ENCODE data around the gene SPTBN2. TPM values are rescaled to one million over a fixed set of nuclear protein-coding genes. Genes with fewer than 3 reads are reported as not detected.

SPTBN2 gene
- 10 to 100 TPM; 34.6 to 69.9 TPM for total RNA-seq
- 10 to 100 TPM; 78.4 to 88.2 TPM for polyA plus RNA-seq (ENCODE audit: insufficient read length in 2 of 2)
- long read RNA-seq, donor 1, result 0 reads
- long read RNA-seq, donor 2, result 0 reads
- long read RNA-seq, donor 3, partial matches to known transcripts, result 0 of 1 reads
- long read RNA-seq, donor 3, other reads (novel, unspliced or antisense), result 0 of 1 reads
- long read RNA-seq, donor 4, partial matches to known transcripts, result 28 of 41 reads
- long read RNA-seq, donor 4, other reads (novel, unspliced or antisense), result 13 of 41 reads

DNA sequence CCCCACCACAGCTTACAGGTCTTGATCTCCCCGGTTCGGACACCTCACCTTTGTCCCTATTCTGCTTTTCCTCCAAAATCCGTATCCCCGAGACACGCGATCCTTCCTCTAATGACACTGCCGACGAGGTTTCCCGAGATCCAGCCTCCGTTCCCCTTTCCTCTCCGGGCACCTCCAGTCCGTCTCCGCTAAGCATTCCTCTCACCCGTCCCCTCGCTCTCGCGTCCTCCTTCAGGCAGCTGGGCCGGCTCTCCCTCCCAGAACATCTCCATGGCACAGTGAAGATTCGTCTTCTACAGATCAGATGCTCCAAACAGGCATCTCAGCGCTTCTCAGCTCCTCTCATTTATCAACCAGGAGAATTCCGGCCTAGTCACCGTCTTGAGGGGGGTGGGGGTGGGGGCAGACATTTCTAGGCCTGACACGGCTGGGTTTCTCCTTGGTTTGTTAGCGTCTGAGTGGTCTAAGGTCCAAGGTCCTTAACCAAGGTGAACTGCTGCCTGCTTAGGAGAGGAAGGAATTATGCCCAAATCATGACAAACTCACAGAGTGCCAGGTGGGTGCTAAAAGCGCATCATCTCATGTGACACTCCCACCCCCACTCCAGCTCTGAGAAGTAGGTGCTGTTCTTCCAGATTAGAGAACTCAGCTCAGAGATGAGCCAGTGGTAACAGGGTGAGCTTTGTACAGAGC, at the start of gene SPTBN2:
Gene SPTBN2, minus strand, starts transcription at position 524 of the 693 bp plus-strand sequence. CDS start 7,976 bp downstream, outside the sequence.
- peak within 1 kb of the TSS; percentile 35 for H3K4me3 ChIP-seq (ENCODE audit: low read depth, low read length)
- H3K36me3 ChIP-seq (ENCODE audit: control insufficient read depth, insufficient read depth, low read length), result no peaks in the 10 kb centered on the region
- no peaks in the 10 kb centered on the region for H3K9me3 ChIP-seq (ENCODE audit: control insufficient read depth, insufficient read depth, low read length)
- H3K27me3 ChIP-seq (ENCODE audit: control insufficient read depth, insufficient read depth, low read length), result peaks cover 11% of the 10 kb centered on the region
- peak in 3 of 6 donors; percentile 28 to 84 (median 73) for DNase-seq (ENCODE audit: low read depth in 4 of 6, low spot score in 6 of 6)
- WGBS (ENCODE audit: insufficient coverage), result 1% methylated on average over 20 of the region's 25 CpGs
- H3K4me1 ChIP-seq (ENCODE audit: control insufficient read depth, insufficient read depth, low read length), result peaks cover 18% of the 10 kb centered on the region
- no peak within 1 kb of the TSS for H3K27ac ChIP-seq (ENCODE audit: low read depth, low read length)

DNA sequence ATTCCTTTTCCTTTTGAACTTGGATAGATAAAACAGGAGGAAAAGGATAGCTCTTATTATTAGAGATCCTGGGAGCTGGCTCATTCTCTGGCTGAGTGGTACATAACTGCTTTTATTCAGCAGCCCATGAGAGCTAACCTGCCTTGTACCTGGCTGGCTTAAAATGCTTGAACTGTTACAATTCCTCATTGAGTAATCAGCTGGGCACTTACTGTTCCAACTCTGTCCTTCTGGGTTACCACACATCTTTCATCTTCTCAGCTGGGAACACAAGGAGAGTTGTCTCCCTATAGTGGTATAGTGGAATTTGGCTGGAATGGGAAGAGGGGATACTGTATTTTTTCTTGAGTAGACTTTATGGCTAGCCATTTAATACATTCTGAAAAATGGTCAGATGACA, 39.8 kb upstream of the SPTBN2 start:
- H3K27ac ChIP-seq (ENCODE audit: low read depth, low read length), result no peak overlapping the region
- no peak for DNase-seq (ENCODE audit: low read depth in 4 of 6, low spot score in 6 of 6)
- H3K4me1 ChIP-seq (ENCODE audit: control insufficient read depth, insufficient read depth, low read length), result no peaks in the 10 kb centered on the region
- H3K27me3 ChIP-seq (ENCODE audit: control insufficient read depth, insufficient read depth, low read length), result no peaks in the 10 kb centered on the region
- no peak overlapping the region for H3K4me3 ChIP-seq (ENCODE audit: low read depth, low read length)
- peaks cover 5% of the 10 kb centered on the region for H3K36me3 ChIP-seq (ENCODE audit: control insufficient read depth, insufficient read depth, low read length)
- H3K9me3 ChIP-seq (ENCODE audit: control insufficient read depth, insufficient read depth, low read length), result no peaks in the 10 kb centered on the region

DNA sequence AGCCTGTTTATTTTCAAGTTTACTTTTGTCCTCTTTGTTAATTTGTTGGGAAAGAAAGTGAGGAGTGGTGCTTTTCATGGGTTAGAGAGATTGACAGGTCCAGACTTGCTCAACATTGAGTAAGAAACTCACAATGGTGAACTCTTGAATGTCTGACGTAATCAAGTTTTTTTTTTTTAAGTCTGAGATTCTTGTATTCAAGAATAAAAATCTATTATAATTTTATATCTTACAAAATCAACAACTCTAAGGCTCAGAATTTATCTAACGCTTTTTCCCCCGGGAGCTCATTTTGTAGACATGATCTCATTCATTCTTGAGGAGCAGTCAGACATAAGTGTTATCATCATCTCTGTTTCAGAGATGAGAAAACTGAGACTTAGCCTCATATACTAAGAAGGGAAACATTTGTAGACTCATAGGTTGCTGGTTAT, 39.1 kb upstream of the SPTBN2 start:
- H3K27me3 ChIP-seq (ENCODE audit: control insufficient read depth, insufficient read depth, low read length), result no peaks in the 10 kb centered on the region
- H3K4me3 ChIP-seq (ENCODE audit: low read depth, low read length), result no peak overlapping the region
- H3K36me3 ChIP-seq (ENCODE audit: control insufficient read depth, insufficient read depth, low read length), result peaks cover 5% of the 10 kb centered on the region
- H3K9me3 ChIP-seq (ENCODE audit: control insufficient read depth, insufficient read depth, low read length), result no peaks in the 10 kb centered on the region
- WGBS (ENCODE audit: insufficient coverage), result no CpG with 5 or more reads among the region's 3 CpGs
- no peak for DNase-seq (ENCODE audit: low read depth in 4 of 6, low spot score in 6 of 6)
- H3K4me1 ChIP-seq (ENCODE audit: control insufficient read depth, insufficient read depth, low read length), result no peaks in the 10 kb centered on the region
- H3K27ac ChIP-seq (ENCODE audit: low read depth, low read length), result no peak overlapping the region

DNA sequence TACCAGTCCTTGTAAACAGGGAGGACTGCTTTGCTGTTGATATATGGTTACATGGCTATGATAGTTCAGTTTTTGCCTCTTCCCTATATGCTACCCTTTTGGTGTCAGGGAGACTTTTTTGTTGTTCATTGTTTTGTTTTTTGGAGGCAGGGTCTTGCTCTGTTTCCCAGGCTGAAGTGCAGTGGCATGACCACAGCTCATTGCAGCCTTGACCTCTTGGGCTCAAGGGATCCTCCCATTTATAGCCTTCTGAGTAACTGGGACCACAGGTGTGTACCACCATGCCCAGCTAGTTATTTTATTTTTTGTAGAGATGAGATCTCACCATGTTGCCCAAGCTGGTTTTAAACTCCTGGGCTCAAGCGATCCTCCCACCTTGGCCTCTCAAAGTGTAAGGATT, 38.6 kb upstream of the SPTBN2 start:
- no peak for DNase-seq (ENCODE audit: low read depth in 4 of 6, low spot score in 6 of 6)
- Histone ChIP-seq H3K9me3 (ENCODE audit: control insufficient read depth, insufficient read depth, low read length) (no peaks in the 10 kb centered on the region), H3K36me3 (ENCODE audit: control insufficient read depth, insufficient read depth, low read length) (peaks cover 8% of the 10 kb centered on the region), H3K4me1 (ENCODE audit: control insufficient read depth, insufficient read depth, low read length) (no peaks in the 10 kb centered on the region), H3K4me3 (ENCODE audit: low read depth, low read length) (no peak overlapping the region), H3K27ac (ENCODE audit: low read depth, low read length) (no peak overlapping the region), H3K27me3 (ENCODE audit: control insufficient read depth, insufficient read depth, low read length) (no peaks in the 10 kb centered on the region)
- 100% methylated on average over 1 of the region's 1 CpG for WGBS (ENCODE audit: insufficient coverage)

DNA sequence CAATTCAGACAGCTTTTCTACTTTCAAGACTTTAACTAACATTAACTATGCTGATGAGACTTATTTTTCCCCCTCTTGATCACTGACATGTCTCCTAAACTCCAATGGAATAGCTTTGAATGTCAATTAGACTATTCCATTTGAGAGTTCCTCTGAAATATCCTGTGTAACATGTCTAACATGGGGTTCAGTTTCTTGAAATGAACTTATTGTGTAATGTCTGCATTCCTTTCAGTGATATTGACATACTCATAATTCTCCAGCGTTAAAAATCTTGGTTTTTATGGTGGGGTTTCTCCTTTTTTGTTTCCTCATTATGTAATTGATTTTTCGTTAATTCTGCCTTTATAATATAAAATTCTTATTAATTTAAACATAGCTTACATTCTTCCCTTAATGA, 37.7 kb upstream of the SPTBN2 start:
- H3K36me3 ChIP-seq (ENCODE audit: control insufficient read depth, insufficient read depth, low read length), result peaks cover 16% of the 10 kb centered on the region
- no peak for DNase-seq (ENCODE audit: low read depth in 4 of 6, low spot score in 6 of 6)
- no CpG with 5 or more reads among the region's 2 CpGs for WGBS (ENCODE audit: insufficient coverage)

DNA sequence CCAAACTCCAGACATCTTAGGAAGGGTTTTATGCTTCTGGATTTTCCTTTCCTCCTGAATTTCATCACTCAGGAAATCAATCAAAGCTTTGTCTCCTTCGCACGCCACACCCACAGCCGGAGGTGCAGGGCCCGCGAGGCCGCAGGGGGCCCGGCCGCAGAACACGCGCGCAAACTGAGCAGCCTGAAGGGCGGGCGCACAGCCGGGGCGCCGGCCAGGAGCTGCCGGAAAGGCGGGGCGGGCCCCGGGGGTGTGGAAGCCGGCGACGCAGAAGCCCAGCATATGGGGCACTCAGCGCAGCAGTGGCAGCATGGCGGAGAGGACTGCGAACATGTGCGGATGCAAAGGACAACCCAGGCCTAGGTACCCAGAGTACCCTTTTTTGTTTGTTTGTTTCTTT, 33.1 kb upstream of the SPTBN2 start:
- H3K27ac ChIP-seq (ENCODE audit: low read depth, low read length), result no peak overlapping the region
- DNase-seq (ENCODE audit: low read depth in 4 of 6, low spot score in 6 of 6), result no peak
- WGBS (ENCODE audit: insufficient coverage), result 95% methylated on average over 27 of the region's 27 CpGs

More for the DNA sequence above, 37.7 kb upstream of the SPTBN2 start:
- H3K9me3 ChIP-seq (ENCODE audit: control insufficient read depth, insufficient read depth, low read length), result no peaks in the 10 kb centered on the region
- no peak overlapping the region for H3K27ac ChIP-seq (ENCODE audit: low read depth, low read length)
- no peaks in the 10 kb centered on the region for H3K4me1 ChIP-seq (ENCODE audit: control insufficient read depth, insufficient read depth, low read length)
- H3K4me3 ChIP-seq (ENCODE audit: low read depth, low read length), result no peak overlapping the region
- H3K27me3 ChIP-seq (ENCODE audit: control insufficient read depth, insufficient read depth, low read length), result no peaks in the 10 kb centered on the region

DNA sequence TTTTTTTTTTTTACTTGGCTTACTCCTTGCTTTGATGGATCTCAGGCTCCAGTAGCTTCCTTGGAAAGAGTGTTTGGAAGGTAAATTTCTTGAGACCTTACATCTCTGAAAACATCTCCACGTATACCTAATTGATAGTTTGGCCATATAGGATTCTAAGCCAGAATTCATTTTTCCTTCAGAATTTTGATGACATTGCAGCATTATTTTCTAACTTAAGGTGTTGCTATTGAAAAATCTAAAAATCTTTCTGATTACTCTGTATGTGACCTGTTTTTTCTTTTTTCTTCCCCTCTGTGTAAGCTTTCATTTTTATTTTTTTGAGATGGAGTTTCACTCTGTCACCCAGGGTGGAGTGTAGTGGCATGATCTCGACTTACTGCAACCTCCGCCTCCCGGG, 23.1 kb upstream of the SPTBN2 start:
- no CpG with 5 or more reads among the region's 4 CpGs for WGBS (ENCODE audit: insufficient coverage)
- H3K4me3 ChIP-seq (ENCODE audit: low read depth, low read length), result no peak overlapping the region
- no peak overlapping the region for H3K27ac ChIP-seq (ENCODE audit: low read depth, low read length)

More for the DNA sequence above, 33.1 kb upstream of the SPTBN2 start:
- Histone ChIP-seq H3K4me1 (ENCODE audit: control insufficient read depth, insufficient read depth, low read length) (no peaks in the 10 kb centered on the region), H3K4me3 (ENCODE audit: low read depth, low read length) (no peak overlapping the region), H3K27me3 (ENCODE audit: control insufficient read depth, insufficient read depth, low read length) (no peaks in the 10 kb centered on the region), H3K36me3 (ENCODE audit: control insufficient read depth, insufficient read depth, low read length) (peaks cover 22% of the 10 kb centered on the region), H3K9me3 (ENCODE audit: control insufficient read depth, insufficient read depth, low read length) (no peaks in the 10 kb centered on the region)

DNA sequence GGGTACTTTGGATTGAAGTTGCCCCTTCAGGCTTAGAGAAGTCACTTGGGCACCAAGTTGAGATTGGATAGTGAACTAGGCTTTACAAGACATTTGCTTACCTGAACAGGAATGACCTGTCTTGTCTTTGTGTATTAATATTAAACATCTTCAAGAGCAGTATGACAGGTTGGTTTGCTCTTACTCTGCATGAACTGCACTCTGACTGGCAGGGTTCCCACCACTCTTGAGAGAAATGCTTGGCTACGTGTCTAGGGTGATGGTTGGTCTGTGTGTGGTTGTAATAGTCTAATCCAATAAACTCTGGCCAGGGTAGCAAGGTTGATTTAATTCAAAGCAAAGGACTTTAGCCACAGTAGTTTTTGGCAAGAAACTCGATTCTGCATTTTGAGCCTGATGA, 20.1 kb upstream of the SPTBN2 start:
- Histone ChIP-seq H3K27ac (ENCODE audit: low read depth, low read length) (no peak overlapping the region), H3K9me3 (ENCODE audit: control insufficient read depth, insufficient read depth, low read length) (no peaks in the 10 kb centered on the region), H3K36me3 (ENCODE audit: control insufficient read depth, insufficient read depth, low read length) (peaks cover 5% of the 10 kb centered on the region), H3K27me3 (ENCODE audit: control insufficient read depth, insufficient read depth, low read length) (no peaks in the 10 kb centered on the region), H3K4me1 (ENCODE audit: control insufficient read depth, insufficient read depth, low read length) (peaks cover 9% of the 10 kb centered on the region), H3K4me3 (ENCODE audit: low read depth, low read length) (no peak overlapping the region)
- DNase-seq (ENCODE audit: low read depth in 4 of 6, low spot score in 6 of 6), result no peak
- no CpG with 5 or more reads among the region's 2 CpGs for WGBS (ENCODE audit: insufficient coverage)

More for the DNA sequence above, 23.1 kb upstream of the SPTBN2 start:
- no peak for DNase-seq (ENCODE audit: low read depth in 4 of 6, low spot score in 6 of 6)
- no peaks in the 10 kb centered on the region for H3K4me1 ChIP-seq (ENCODE audit: control insufficient read depth, insufficient read depth, low read length)
- H3K27me3 ChIP-seq (ENCODE audit: control insufficient read depth, insufficient read depth, low read length), result no peaks in the 10 kb centered on the region
- H3K36me3 ChIP-seq (ENCODE audit: control insufficient read depth, insufficient read depth, low read length), result peaks cover 8% of the 10 kb centered on the region
- H3K9me3 ChIP-seq (ENCODE audit: control insufficient read depth, insufficient read depth, low read length), result no peaks in the 10 kb centered on the region

DNA sequence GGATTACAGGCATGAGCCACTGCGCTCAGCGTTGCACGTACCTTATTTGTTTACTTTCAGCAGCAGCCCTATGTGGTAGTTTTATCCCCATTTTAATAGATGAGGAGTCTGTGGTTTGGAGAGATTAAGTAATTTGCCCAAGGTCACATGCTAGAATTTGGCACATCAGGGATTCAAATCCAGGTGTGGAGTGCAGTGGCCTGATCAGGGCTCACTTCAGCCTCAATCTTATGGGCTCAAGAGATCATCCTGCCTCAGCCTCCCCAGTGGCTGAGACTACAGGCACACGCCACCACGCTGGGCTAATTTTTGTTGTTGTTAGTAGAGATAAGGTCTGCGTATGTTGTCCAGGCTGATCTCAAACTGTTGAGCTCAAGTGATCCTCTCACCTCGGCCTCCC, 18.5 kb upstream of the SPTBN2 start:
- Histone ChIP-seq H3K4me3 (ENCODE audit: low read depth, low read length) (no peak overlapping the region), H3K27me3 (ENCODE audit: control insufficient read depth, insufficient read depth, low read length) (no peaks in the 10 kb centered on the region), H3K36me3 (ENCODE audit: control insufficient read depth, insufficient read depth, low read length) (peaks cover 3% of the 10 kb centered on the region), H3K4me1 (ENCODE audit: control insufficient read depth, insufficient read depth, low read length) (peaks cover 19% of the 10 kb centered on the region), H3K9me3 (ENCODE audit: control insufficient read depth, insufficient read depth, low read length) (no peaks in the 10 kb centered on the region), H3K27ac (ENCODE audit: low read depth, low read length) (no peak overlapping the region)
- DNase-seq (ENCODE audit: low read depth in 4 of 6, low spot score in 6 of 6), result no peak
- WGBS (ENCODE audit: insufficient coverage), result 90% methylated on average over 2 of the region's 7 CpGs

Measured in spinal cord (tissue), 10 donors.